ENCODE results near the gene ZNF541. TPM values are rescaled to one million over a fixed set of nuclear protein-coding genes. Genes with fewer than 3 reads are reported as not detected.

ZNF541 gene
- total RNA-seq, 1 experiment from 2014 or later, result 0.07 TPM

DNA sequence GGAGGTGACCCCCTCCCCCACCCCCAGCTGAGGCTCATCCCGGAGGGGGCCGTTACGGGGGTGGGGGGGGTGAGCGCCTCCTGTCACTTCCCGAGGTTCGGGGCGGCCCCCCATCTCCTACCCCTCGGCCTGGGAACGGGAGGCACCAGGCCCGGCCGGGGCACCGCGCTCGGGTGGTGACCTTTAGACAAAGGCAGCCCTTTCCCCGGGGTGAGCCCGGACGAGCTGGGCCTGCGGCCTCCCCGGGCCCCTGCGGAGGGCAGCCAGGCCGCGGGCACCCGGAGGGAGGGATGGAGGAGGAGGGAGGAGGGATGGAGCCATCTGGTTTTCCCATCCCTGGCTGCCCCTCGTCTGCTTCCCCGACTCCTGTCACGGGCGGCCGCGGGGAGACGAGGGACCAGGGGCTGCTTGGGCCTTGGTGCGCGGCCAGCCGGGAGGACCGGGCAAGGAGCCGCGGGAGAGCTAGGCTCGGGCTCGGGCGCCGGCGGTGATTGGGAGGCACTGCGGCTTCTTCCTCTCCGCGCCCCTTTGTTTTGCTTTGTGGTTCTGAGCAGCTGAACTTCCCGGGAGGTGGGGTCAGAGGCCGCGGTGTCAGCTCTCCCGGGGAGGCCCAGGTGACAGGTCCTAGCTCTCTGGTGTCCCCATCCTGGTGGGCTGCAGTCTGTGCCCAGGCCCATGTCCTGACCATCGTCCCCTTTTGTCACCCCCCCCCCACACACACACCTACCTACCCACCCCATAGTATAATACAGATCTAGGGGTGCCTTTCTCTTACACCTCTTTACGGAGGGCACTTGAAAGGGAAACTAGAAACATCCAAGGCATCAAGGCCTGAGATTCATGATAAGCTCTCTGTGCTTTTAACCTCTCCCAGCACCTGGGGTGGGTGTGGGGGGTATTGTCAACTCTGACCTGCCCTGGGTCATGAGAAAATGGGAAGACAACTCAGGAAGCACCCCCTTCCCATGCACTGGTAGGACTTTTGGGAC is 37.3 kb upstream of the ZNF541 start (continued):
- TF ChIP-seq, protein P1, sequence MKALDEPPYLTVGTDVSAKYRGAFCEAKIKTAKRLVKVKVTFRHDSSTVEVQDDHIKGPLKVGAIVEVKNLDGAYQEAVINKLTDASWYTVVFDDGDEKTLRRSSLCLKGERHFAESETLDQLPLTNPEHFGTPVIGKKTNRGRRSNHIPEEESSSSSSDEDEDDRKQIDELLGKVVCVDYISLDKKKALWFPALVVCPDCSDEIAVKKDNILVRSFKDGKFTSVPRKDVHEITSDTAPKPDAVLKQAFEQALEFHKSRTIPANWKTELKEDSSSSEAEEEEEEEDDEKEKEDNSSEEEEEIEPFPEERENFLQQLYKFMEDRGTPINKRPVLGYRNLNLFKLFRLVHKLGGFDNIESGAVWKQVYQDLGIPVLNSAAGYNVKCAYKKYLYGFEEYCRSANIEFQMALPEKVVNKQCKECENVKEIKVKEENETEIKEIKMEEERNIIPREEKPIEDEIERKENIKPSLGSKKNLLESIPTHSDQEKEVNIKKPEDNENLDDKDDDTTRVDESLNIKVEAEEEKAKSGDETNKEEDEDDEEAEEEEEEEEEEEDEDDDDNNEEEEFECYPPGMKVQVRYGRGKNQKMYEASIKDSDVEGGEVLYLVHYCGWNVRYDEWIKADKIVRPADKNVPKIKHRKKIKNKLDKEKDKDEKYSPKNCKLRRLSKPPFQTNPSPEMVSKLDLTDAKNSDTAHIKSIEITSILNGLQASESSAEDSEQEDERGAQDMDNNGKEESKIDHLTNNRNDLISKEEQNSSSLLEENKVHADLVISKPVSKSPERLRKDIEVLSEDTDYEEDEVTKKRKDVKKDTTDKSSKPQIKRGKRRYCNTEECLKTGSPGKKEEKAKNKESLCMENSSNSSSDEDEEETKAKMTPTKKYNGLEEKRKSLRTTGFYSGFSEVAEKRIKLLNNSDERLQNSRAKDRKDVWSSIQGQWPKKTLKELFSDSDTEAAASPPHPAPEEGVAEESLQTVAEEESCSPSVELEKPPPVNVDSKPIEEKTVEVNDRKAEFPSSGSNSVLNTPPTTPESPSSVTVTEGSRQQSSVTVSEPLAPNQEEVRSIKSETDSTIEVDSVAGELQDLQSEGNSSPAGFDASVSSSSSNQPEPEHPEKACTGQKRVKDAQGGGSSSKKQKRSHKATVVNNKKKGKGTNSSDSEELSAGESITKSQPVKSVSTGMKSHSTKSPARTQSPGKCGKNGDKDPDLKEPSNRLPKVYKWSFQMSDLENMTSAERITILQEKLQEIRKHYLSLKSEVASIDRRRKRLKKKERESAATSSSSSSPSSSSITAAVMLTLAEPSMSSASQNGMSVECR (CRISPR knock-in tag; IDR thresholded peaks at IDR 0.05; ENCODE audit: borderline replicate concordance), result peak; percentile 44; the same call in 1 of the 2 replicates
- TF ChIP-seq, protein P2, sequence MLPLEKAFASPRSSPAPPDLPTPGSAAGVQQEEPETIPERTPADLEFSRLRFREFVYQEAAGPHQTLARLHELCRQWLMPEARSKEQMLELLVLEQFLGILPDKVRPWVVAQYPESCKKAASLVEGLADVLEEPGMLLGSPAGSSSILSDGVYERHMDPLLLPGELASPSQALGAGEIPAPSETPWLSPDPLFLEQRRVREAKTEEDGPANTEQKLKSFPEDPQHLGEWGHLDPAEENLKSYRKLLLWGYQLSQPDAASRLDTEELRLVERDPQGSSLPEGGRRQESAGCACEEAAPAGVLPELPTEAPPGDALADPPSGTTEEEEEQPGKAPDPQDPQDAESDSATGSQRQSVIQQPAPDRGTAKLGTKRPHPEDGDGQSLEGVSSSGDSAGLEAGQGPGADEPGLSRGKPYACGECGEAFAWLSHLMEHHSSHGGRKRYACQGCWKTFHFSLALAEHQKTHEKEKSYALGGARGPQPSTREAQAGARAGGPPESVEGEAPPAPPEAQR (CRISPR knock-in tag; IDR thresholded peaks at IDR 0.05), result no peak

DNA sequence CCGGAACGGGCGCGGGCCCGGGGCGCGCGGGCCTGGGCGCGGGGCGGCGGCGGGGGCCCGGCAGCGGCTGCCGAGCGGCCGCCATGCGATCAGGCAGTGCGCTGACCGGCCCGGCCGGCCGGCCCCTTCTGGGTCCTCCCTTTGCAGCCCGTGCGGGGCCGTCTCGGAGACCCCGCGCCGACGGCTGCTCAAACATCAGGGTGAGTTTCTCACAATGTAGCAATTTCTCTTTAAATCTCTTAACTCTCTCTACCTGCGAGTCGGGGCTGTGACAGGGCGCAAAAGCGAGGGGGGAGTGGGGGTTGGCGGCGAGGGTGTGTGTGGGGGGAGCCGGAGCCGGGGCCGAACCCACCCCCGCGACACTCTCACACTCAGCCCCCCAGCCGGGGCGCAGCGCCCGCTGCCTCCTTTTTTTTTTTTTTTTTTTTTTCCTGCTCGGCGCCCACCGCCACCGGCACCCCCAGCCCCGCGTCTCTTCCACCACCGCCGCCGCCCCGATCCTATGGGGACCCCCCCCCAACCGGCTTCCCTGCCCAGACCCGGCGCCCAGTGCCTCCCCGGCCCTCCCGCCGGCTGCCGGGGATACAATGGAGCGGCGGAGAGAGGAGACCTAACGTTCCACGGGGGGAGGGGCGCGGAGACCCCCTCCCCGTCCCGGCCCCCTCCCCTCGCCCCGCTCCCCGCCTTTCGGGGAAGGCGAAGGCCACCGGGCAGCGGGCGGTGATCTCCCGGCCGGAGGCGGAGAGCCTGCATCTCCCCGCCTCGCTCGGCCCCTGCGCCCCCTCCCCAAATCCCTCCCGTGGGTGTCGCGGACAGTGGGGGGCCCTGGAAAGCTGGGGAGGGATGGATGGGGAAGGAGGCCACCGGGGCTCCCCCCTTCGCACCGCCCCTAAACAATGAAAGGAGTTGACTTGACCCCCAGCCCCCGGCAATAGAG is 36.3 kb upstream of the ZNF541 start, which contains the start of gene BICRA:
Gene BICRA (plus strand): TSS at position 166 of the 937 bp plus-strand sequence. CDS start 64,441 bp downstream, outside the sequence.
- peaks cover 5% of the 10 kb centered on the region for H3K36me3 Mint-ChIP-seq
- peaks cover 4% of the 10 kb centered on the region; the same call in 1 of the 2 replicates for H3K9me3 Mint-ChIP-seq
- peak within 1 kb of the TSS; percentile 86 for H3K4me3 Mint-ChIP-seq
- POLR2A ChIA-PET, result interaction anchor here (1.1 to 4.3 kb wide), 2 partner anchors 9 to 10 kb away, joined by 8 to 31 read pairs; no protein-coding TSS in a partner anchor
- ATAC-seq (peak; percentile 23), DNase-seq (ENCODE audit: low spot score) (peak; percentile 81)
- peaks cover 34% of the 10 kb centered on the region for H3K4me1 Mint-ChIP-seq
- CTCF ChIA-PET, result interaction anchor here (0.7 to 1.4 kb wide), 7 partner anchors 10 to 173 kb away, joined by 3 to 9 read pairs (median 3); partner anchors contain the start of gene NAPA
- H3K27me3 Mint-ChIP-seq (ENCODE audit: low read depth), result no peaks in the 10 kb centered on the region; the same call in 1 of the 2 replicates
- peak within 1 kb of the TSS; percentile 93 for H3K27ac Mint-ChIP-seq
- TF ChIP-seq, protein P3, sequence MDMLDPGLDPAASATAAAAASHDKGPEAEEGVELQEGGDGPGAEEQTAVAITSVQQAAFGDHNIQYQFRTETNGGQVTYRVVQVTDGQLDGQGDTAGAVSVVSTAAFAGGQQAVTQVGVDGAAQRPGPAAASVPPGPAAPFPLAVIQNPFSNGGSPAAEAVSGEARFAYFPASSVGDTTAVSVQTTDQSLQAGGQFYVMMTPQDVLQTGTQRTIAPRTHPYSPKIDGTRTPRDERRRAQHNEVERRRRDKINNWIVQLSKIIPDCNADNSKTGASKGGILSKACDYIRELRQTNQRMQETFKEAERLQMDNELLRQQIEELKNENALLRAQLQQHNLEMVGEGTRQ (CRISPR knock-in tag; IDR thresholded peaks at IDR 0.05), result no peak
- TF ChIP-seq ZNF232 (CRISPR knock-in tag; IDR thresholded peaks at IDR 0.05) (no peak), CREB1 (CRISPR knock-in tag; IDR thresholded peaks at IDR 0.05) (no peak), TEAD1 (CRISPR knock-in tag; IDR thresholded peaks at IDR 0.05) (no peak), ZBTB21 (CRISPR knock-in tag; IDR thresholded peaks at IDR 0.05; ENCODE audit: borderline replicate concordance) (no peak), ZNF317 (CRISPR knock-in tag; IDR thresholded peaks at IDR 0.05; ENCODE audit: borderline replicate concordance, low read depth) (no peak), NFE2L1 (CRISPR knock-in tag; IDR thresholded peaks at IDR 0.05) (no peak)
- TF ChIP-seq, protein P4, sequence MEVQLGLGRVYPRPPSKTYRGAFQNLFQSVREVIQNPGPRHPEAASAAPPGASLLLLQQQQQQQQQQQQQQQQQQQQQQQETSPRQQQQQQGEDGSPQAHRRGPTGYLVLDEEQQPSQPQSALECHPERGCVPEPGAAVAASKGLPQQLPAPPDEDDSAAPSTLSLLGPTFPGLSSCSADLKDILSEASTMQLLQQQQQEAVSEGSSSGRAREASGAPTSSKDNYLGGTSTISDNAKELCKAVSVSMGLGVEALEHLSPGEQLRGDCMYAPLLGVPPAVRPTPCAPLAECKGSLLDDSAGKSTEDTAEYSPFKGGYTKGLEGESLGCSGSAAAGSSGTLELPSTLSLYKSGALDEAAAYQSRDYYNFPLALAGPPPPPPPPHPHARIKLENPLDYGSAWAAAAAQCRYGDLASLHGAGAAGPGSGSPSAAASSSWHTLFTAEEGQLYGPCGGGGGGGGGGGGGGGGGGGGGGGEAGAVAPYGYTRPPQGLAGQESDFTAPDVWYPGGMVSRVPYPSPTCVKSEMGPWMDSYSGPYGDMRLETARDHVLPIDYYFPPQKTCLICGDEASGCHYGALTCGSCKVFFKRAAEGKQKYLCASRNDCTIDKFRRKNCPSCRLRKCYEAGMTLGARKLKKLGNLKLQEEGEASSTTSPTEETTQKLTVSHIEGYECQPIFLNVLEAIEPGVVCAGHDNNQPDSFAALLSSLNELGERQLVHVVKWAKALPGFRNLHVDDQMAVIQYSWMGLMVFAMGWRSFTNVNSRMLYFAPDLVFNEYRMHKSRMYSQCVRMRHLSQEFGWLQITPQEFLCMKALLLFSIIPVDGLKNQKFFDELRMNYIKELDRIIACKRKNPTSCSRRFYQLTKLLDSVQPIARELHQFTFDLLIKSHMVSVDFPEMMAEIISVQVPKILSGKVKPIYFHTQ (CRISPR knock-in tag; IDR thresholded peaks at IDR 0.05), result no peak
- TF ChIP-seq, protein P5, sequence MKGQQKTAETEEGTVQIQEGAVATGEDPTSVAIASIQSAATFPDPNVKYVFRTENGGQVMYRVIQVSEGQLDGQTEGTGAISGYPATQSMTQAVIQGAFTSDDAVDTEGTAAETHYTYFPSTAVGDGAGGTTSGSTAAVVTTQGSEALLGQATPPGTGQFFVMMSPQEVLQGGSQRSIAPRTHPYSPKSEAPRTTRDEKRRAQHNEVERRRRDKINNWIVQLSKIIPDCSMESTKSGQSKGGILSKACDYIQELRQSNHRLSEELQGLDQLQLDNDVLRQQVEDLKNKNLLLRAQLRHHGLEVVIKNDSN (CRISPR knock-in tag; IDR thresholded peaks at IDR 0.05), result no peak
- TF ChIP-seq, protein P6, sequence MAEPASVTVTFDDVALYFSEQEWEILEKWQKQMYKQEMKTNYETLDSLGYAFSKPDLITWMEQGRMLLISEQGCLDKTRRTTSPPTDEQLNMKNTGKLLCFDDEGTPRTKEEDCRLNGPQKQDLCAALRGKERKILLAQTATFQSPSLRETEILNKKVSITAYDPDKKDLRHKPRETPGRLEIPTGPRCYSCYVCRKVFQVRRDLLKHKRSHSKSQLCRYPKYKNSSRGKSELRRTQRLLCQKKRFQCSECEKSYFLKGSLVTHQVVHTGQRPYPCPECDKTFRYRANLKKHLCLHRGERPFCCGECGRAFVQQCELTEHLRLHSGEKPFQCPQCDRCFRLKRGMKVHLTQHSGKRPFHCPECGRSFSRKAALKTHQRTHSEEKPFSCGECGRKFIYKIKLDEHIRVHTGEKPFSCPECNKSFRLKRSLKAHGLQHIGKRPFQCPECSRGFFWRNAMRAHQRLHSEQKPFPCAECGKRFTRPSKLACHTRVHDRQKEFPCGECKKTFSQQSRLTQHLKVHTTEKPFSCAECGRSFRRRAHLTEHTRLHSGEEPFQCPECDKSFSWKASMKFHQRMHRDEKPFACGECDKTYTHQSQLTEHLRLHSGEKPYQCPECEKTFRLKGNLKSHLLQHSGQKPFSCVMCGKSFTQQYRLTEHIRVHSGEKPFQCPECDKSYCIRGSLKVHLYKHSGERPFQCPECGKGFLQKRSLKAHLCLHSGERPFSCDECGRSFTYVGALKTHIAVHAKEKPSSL (CRISPR knock-in tag; conservative IDR thresholded peaks at IDR 0.05), result no peak
- TF ChIP-seq, protein P7, sequence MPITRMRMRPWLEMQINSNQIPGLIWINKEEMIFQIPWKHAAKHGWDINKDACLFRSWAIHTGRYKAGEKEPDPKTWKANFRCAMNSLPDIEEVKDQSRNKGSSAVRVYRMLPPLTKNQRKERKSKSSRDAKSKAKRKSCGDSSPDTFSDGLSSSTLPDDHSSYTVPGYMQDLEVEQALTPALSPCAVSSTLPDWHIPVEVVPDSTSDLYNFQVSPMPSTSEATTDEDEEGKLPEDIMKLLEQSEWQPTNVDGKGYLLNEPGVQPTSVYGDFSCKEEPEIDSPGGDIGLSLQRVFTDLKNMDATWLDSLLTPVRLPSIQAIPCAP (CRISPR knock-in tag; IDR thresholded peaks at IDR 0.05), result no peak
- TF ChIP-seq, protein P8, sequence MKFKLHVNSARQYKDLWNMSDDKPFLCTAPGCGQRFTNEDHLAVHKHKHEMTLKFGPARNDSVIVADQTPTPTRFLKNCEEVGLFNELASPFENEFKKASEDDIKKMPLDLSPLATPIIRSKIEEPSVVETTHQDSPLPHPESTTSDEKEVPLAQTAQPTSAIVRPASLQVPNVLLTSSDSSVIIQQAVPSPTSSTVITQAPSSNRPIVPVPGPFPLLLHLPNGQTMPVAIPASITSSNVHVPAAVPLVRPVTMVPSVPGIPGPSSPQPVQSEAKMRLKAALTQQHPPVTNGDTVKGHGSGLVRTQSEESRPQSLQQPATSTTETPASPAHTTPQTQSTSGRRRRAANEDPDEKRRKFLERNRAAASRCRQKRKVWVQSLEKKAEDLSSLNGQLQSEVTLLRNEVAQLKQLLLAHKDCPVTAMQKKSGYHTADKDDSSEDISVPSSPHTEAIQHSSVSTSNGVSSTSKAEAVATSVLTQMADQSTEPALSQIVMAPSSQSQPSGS (CRISPR knock-in tag; IDR thresholded peaks at IDR 0.05; ENCODE audit: borderline replicate concordance, low read depth), result no peak
- TF ChIP-seq, protein P9, sequence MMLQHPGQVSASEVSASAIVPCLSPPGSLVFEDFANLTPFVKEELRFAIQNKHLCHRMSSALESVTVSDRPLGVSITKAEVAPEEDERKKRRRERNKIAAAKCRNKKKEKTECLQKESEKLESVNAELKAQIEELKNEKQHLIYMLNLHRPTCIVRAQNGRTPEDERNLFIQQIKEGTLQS (CRISPR knock-in tag; conservative IDR thresholded peaks at IDR 0.05), result no peak
